Measurements from ENCODE around the gene BTBD9. TPM values are rescaled to one million over a fixed set of nuclear protein-coding genes. Genes with fewer than 3 reads are reported as not detected.

Gene BTBD9
- total and polyA plus RNA-seq, 2 donors (not counting 3 experiments of a cell fraction or from before 2014, with no cell fraction given), result 4.9 to 15.0 TPM

GRCh38 chr6:38650207-38650752, 10.6 kb upstream of the BTBD9 start:
- no TSS peak for BruUV-seq (replicated peaks)

More at GRCh38 chr6:38650207-38650752, 10.6 kb upstream of the BTBD9 start:
- dilution Hi-C loops (cut with MboI; ENCODE audit: extremely low pct_ligation_motif_present, low sequenced_read_pairs) (no loop called here), intact Hi-C loops (cut with micrococcal nuclease) (no loop called here)
- Histone ChIP-seq H3K4me1 (ENCODE audit: control insufficient read depth, extremely low read depth, insufficient read depth, low read length) (no peaks in the 10 kb centered on the region), H3K79me2 (ENCODE audit: control insufficient read depth, insufficient read depth, low read length) (no peaks in the 10 kb centered on the region), H3K27ac (ENCODE audit: insufficient read depth, low read depth, low read length) (no peak overlapping the region), H3K9ac (replicated peaks; ENCODE audit: extremely low read depth, insufficient read depth, low read length) (no peak overlapping the region), H3K36me3 (ENCODE audit: control insufficient read depth in 2 of 2, extremely low read depth in 1 of 2, insufficient read depth in 2 of 2, low read length in 2 of 2) (no peaks in the 10 kb centered on the region), H2AFZ (ENCODE audit: low read depth, low read length) (no peak overlapping the region), H4K20me1 (replicated peaks; ENCODE audit: control insufficient read depth, extremely low read depth, insufficient read depth, low read length) (no peaks in the 10 kb centered on the region), H3K9me3 (replicated peaks; ENCODE audit: control insufficient read depth, insufficient read depth, low read length) (no peaks in the 10 kb centered on the region), H3K4me2 (ENCODE audit: insufficient read depth, low read length) (no peak overlapping the region), H3K9me1 (replicated peaks; ENCODE audit: control insufficient read depth, extremely low read depth, insufficient read depth, low read length) (peaks cover 2% of the 10 kb centered on the region), H3K4me3 (replicated peaks in 1 of 3; ENCODE audit: insufficient read depth in 1 of 3, low read depth in 1 of 3, low read length in 3 of 3) (no peak overlapping the region), H3K27me3 (ENCODE audit: control insufficient read depth in 2 of 2, insufficient read depth in 2 of 2, low read length in 2 of 2) (no peaks in the 10 kb centered on the region)
- ChIA-PET CTCF (interaction anchor here (0.9 kb wide), 1 partner anchor 10 kb away, joined by 3 read pairs; no protein-coding TSS in a partner anchor), POLR2A (no interaction called here)
- TF ChIP-seq POLR2AphosphoS5 (IDR thresholded peaks at IDR 0.05; ENCODE audit: insufficient read depth, low read depth, low read length) (no peak), EZH2 (IDR thresholded peaks at IDR 0.05; ENCODE audit: borderline replicate concordance, low read depth, low read length, severe bottlenecking) (no peak), GATA2 (IDR thresholded peaks at IDR 0.05; ENCODE audit: insufficient read depth, insufficient read length, low read depth, low read length) (no peak), MYC (IDR thresholded peaks at IDR 0.05; ENCODE audit: low read depth, low read length) (no peak), FOS (IDR thresholded peaks at IDR 0.05; ENCODE audit: borderline replicate concordance, insufficient read depth, low read length) (no peak), JUN (IDR thresholded peaks at IDR 0.05; ENCODE audit: borderline replicate concordance, insufficient read depth, insufficient read length, low read depth) (no peak), POLR2A (IDR thresholded peaks at IDR 0.05; ENCODE audit: low read depth, low read length) (no peak)
- TF ChIP-seq, protein P1, sequence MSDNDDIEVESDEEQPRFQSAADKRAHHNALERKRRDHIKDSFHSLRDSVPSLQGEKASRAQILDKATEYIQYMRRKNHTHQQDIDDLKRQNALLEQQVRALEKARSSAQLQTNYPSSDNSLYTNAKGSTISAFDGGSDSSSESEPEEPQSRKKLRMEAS (IDR thresholded peaks at IDR 0.05; ENCODE audit: insufficient read depth, insufficient read length), result no peak
- TF ChIP-seq, protein P2, sequence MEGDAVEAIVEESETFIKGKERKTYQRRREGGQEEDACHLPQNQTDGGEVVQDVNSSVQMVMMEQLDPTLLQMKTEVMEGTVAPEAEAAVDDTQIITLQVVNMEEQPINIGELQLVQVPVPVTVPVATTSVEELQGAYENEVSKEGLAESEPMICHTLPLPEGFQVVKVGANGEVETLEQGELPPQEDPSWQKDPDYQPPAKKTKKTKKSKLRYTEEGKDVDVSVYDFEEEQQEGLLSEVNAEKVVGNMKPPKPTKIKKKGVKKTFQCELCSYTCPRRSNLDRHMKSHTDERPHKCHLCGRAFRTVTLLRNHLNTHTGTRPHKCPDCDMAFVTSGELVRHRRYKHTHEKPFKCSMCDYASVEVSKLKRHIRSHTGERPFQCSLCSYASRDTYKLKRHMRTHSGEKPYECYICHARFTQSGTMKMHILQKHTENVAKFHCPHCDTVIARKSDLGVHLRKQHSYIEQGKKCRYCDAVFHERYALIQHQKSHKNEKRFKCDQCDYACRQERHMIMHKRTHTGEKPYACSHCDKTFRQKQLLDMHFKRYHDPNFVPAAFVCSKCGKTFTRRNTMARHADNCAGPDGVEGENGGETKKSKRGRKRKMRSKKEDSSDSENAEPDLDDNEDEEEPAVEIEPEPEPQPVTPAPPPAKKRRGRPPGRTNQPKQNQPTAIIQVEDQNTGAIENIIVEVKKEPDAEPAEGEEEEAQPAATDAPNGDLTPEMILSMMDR (IDR thresholded peaks at IDR 0.05; ENCODE audit: extremely low read depth in 1 of 2, insufficient read depth in 1 of 2, low read depth in 1 of 2, low read length in 2 of 2), result no peak
- DNase-seq (ENCODE audit: low read depth, low spot score) (no peak), FAIRE-seq (no peak)

Measured in endothelial cell of umbilical vein (primary cell).